Femur (tissue), 1 donor: ENCODE measurements around the gene KCNG4.

Experiments
- DNase-seq: peaks from one replicate; pipeline ENCODE4 v3.0.0-alpha.2; 2017

The KCNG4 gene, protein sequence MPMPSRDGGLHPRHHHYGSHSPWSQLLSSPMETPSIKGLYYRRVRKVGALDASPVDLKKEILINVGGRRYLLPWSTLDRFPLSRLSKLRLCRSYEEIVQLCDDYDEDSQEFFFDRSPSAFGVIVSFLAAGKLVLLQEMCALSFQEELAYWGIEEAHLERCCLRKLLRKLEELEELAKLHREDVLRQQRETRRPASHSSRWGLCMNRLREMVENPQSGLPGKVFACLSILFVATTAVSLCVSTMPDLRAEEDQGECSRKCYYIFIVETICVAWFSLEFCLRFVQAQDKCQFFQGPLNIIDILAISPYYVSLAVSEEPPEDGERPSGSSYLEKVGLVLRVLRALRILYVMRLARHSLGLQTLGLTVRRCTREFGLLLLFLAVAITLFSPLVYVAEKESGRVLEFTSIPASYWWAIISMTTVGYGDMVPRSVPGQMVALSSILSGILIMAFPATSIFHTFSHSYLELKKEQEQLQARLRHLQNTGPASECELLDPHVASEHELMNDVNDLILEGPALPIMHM

DNA sequence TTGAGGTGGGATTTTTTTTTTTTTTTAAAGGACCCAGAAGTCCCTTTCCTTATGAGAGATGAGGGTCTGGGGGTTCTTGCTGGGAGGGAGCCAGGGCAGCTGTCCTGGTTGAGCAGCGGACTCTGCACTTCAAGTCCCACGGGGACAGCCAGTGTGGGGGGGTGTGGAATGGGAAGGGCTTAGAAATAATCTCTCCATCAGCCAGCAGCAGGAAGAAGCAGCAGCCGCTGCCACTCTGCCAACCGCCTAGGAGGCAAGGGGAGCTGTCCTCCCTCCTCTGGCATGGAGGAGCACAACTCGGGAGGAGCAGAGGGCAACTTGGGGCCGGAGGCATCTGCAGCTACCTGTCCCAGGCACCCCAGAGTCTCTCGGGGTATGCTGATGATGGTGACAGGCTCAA lies at the start of gene KCNG4:
Gene KCNG4 (minus strand): TSS at position 104 of the 400 bp plus-strand sequence. CDS start 2,527 bp downstream, outside the sequence.
- peak; percentile 27 for DNase-seq

DNA sequence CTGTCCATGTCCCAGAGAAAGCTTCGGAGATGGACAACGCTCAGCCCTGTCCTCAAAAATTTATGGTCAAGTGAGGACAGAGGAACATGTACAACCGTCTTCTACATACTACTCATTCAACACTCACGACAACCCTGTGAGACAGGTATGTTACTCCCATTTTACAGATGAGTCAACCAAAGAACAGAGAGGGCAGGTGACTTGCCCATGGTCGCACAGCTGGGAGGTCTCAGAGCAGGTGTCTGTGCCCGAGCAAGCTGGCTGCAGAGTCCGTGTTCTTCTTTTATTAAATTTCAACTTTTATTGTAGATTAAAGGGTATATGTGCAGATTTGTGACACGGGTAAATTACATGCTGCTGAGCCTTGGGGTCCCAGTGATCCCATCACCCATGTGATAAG lies 49.1 kb upstream of the KCNG4 start:
- DNase-seq: no peak

DNA sequence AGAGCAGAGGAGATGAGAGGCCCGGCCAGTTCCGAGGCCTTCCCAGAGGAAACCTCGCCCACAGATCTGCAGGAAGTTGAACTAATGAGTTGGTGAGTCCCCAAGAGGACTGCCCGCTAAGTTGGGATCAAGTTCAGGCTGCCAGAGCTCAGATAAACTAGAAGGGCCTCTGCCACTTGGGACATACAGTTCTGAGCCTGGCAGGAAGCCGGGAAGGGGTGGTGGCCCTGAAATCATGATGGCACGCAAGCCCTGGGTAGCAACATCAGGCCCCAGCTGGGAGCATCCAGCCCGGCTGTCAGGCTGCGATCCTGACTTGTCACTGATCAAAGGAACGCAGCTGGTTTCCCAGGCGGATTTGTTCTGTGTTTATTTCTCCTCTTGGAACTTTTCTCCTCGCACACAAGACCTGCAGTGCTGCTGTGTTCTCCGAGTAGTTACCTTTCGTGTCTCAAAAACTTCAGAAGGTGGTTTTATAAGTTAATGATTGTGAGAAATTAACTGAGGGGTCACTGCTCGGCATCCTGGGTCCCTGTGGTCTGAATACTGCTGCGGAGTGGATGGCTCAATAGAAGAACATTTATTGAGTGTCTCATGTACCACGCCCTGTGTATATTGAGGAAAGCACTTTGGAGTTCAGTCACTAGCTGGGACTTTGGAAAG lies 46.9 kb upstream of the KCNG4 start:
- peak; percentile 61 for DNase-seq

DNA sequence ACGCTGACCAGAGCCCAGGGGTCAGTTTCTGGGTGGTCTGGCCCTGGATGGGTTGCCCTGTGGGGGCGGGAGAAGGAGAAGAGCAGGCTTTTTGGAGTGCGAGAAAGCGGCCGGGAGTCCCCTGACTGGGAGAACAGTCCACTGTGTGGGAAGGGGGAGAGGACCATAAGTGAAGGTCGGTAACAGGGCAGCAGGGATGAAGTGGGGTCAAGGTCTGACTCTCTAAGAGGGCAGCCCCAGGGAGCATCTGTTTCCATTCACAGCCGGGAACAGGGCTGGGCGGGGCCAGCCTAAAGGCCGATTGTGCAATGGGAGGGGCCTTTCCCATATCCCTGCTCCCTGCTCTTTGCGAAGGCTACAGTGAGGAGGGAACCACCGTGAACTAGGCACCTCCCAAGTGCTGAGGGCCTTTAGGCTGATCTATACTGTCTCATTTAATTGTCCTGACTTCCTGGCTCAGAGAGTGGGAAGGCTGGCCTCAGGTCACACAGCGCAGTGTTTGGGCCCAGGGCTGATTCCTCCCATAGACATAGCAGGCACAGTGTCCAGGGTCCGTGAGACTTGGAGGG lies 44.4 kb upstream of the KCNG4 start:
- DNase-seq: peak; percentile 65

DNA sequence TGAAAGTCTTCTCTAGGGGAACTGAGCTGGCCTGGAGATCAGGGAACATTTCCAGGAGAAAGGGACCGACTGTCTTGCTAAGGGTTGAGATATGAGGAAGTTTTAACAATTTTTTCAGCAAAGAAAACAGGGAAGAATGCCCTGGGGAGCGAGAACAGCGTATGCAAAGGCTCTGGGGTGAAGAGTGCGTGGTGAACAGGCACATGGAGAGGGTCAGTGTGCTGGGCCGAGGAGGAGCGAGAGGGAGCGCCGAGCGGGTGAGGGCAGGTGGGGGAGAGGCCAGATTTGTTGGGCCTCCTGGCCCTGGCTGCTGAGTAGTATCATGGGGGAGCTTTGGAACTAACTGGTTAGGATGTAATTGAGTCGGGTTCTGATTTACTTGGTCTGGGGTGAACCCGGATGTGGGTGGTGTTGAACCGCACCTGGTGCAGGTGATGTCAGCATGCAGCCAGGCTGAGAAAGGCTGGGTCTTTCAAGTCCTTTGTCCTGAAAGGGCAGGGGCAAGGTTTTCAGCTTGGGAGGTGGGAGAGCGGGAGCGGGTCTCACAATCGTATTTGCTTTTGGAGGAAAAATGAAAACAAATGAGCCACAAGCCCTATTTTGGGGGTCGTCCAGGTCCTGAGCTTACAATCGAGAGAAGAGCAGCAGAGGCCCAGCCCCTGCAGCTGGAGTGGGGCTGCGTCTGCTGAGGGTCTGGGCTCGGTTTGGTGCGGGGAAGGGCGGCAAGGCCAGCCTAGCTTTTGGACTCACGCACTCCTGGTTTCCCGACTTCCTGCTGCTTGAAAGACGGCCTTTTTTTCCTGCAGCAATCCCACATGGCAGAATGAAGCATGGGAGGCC lies 43.7 kb upstream of the KCNG4 start:
- DNase-seq: peak; percentile 55

DNA sequence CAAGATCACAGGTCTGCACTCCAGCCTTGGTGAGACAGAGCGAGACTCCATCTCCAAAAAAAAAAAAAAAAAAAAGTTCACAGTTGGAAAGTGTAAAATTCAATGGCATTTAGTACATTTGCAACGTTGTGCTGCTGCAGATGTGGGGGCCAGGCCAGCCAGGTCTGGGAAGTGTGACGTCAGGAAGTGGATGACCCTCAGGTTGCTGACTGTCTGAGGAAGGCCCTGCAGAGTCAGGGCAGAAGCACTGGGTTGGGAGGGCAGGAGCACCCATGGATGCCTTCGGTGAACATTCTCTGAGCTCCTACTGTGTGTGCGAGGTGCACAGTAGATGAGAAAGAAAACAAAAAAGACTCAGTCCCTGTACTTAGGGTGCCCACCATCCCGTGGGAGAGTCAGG lies 42.7 kb upstream of the KCNG4 start:
- DNase-seq: no peak

DNA sequence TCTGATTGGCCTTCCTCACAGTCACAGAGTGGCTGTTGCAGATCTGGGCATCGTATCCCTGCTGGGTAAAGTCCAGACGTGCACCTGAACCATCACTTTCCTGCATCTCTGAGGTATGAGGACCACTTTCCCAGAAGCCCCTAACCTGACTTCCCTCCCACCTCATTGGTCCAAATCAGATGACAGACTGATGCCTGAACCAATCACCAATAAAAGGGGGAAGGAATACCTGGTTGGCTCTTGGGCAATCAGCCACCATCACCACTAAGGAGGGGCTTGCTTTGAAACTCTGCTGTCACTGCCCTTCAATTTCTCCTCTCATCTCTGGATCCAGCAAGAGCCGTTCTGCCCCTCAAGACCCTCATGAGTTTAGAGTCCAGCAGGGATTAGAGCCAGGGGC lies 41.3 kb upstream of the KCNG4 start:
- DNase-seq: no peak

DNA sequence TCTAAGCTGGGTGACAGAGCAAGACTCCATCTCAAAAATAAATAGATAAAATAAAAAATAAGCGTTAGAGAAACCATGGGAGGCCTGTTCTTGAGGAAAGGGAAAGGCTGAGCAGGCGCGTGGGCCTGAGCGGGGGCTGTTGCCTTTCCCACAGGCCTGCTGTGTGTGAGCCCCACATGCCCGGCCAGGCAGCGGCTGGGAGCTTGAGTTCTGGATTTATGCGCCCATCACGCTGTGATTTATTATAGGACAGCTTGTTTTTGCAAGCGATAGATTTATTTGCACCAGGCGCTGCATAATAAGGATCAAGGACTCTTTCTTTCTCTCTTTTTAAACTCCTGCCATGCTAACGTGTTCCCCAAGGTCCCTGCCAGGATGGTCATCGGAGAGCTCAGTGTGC lies 40.1 kb upstream of the KCNG4 start:
- no peak for DNase-seq

DNA sequence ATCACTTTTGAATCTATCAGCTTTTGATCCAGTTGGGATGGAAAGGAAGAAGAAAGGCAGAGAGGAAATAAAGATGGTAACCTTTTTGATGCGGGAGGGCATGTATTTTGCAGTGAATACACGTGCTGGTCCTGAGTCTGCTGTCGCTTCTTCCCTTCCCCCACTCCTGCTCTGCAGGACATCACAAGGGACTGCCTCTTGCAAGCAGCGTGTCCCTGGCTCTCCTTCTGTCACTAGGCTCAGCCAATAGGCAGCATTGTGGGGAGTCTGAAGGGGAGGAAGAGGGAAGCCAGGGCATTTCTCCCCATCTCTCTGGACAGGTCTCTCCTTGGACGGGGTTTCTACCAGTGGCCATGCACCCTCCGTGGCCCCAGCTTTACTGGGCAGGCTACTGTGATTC lies 39.2 kb upstream of the KCNG4 start:
- no peak for DNase-seq

DNA sequence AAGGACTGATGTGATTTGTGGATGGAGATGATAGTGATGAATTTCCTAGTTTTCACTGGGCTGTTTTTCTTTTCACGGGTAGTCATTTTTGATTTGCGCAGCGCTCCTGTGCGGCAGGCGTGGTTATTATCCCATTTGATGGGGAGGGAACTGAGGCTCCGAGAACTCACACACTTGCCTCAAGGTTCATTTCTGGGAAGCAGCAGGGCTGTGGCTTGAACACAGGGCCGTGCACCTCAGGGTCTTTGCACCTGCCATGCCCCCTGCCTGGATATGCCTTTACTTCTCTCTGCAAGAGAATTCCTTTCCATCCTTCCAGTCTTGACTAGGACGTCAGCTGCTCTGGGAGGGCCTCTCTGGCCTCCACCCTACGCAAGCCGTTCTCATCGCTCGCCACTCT lies 38.5 kb upstream of the KCNG4 start:
- no peak for DNase-seq

DNA sequence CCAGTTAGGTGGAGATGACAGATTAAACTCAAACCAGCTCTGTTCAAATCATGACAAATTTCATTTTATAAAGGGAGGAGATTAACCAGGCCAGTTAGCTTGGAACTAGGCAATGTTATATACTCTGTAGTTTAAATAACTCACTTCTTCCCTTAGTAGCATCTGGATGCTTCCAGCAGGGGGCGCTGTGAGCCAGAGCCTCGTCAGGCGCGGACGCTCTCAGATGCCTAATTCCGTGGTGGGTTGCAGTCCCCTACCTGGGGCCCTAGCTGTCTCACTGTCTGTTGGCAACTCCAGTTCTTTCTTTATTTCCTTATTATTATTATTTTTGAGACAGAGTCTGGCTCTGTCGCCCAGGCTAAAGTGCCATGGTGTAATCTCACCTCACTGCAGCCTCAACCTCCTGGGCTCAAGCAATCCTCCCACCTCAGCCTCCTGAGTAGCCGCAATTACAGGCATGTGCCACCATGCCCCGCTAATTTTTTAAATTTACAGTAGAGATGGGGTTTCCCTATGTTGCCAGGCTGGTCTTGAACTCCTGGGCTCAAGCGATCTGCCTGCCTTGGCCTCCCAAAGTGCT lies 37.5 kb upstream of the KCNG4 start:
- DNase-seq: peak; percentile 76

DNA sequence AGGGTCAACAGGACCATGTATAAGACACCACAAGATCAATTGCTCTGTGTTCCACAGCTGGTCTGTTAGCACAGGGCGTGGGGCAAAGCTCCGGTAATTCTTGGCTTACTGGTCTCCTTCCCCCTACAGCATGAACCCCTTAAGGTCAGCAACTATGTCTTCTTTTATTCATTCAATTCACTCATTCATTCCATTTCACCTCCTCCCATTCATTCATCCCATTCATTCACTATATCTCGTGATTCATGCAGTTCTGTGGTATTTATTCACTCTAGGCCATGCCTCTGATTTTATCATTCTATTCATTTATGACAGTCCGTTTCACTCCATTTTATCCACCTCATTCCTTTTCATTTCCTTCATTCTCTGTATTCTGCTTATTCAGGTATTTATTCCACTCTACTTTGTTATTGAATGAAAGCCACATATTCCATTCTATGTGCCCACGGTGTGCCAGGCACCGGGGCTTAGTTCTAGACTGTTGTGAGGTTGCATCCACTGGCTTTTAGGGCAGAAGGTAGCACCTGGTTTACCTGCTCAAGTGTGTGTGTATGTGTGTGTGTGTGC lies 35.9 kb upstream of the KCNG4 start:
- no peak for DNase-seq

DNA sequence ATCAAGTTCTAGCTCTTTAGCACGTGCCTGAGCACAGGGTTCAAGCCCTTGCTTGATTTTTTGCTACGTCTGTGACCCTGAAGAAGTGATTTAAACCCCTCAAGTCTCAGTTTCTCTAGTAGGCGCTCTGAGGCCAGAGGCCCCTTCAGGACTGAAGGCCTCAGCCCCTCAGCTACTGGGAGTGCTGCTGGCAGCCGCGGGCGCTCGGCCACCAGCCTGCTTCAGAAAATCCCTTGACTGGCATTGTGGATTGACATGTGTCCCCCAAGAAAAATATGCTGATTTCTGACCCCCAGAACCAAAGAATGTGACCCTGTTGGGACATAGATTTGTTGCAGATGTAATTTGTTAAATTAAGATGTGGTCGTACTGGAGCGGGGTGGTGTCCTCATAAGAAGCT lies 34.7 kb upstream of the KCNG4 start:
- no peak for DNase-seq

DNA sequence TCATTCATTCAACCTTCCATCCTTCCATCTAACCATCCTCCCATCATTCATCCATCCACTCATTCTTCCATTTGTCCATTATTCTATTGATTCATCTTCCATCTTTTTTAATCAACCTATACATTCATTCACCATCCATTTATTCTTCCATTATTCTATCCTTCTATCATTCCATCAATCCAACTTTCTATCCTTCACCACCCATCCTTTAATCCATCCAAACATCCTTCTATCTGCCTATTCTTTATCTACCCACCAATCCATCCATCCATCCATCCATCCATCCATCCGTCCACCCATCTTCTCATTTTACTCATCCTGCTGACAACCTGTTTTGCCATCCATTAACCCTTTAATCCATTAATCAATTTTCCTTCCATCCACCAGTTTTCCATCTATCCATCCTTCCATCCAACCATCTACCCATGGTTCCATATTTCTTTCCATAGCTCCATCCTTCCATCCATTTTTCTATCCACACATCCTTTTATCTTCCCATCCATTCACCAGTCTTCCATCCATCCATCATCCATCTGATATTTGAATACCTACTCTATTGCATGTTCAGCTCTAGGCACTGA lies 33.0 kb upstream of the KCNG4 start:
- DNase-seq: no peak

DNA sequence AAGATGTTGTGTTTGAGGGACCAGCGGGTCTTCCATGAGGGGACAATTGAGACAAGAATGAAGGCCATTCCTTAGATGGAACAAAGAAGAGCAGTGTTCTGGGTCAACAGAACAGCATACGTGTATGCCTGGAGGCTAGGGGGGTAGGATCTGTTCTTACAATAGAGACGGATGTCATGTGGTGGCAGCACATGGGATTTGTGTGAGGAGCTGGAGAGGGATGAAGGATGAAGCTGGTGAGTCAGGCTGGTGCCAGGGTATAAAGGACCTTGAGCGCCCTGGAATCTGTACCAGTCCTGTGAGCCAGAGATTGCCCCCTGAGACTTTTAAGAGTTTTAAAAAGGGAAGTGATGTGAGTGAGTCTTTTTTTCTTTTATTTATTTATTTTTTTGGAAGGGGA lies 32.1 kb upstream of the KCNG4 start:
- DNase-seq: no peak

DNA sequence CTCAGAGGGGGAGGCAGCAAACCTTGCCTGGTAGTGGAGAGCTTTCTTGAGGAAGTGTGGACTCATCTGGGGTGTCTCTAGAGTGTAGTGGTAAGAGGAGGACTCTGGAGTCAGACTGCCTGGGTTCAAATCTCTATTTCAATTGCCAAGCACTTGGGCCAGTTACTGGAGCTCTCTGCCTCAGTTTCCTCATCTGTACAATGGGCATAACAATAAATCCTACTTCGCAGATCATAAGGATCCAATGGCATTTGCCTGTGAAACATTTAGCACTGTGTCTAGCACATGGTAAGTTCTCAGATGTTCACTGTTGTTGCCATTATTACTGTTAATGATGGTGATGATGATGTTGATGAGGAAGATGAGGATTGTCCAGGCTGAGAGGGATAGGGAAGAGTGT lies 31.2 kb upstream of the KCNG4 start:
- no peak for DNase-seq

DNA sequence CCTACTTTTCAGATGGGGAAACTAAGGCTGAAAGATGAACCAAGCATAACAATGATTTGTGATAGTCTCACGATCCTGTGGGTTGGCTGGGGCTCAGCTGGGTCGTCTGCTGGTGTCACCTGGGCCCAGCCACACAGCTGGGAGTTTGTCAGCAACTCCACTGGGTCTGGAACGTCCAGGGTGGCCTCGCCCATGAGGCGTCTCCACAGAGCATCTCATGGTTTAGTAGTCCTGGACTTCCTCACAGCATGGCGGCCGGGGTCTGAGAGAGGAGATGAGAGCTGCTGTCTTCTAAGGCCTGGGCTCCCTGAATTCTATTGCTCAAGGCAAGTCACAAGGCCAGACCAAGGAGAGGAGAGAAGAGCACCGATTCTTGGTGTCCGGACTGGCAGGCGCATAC lies 30.7 kb upstream of the KCNG4 start:
- DNase-seq: no peak

DNA sequence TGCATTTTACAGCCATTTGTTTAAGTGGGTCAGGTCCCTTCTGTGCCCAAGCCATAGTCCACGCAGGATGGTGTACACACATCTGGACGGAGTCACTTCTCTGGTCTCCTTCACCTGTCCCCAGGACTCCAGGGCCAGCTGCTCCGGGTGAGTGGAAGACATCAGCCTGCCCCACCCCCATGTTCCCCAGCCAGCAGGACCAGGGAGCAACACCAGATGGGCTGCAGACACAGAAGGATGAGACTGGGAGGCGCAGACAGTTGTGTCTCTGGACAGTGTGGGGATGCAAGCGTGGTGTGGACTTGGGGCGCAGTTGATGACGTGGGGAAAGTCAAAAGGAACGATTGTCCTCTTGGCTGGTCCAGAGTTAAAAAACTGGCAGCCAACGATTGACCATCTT lies 30.3 kb upstream of the KCNG4 start:
- no peak for DNase-seq

DNA sequence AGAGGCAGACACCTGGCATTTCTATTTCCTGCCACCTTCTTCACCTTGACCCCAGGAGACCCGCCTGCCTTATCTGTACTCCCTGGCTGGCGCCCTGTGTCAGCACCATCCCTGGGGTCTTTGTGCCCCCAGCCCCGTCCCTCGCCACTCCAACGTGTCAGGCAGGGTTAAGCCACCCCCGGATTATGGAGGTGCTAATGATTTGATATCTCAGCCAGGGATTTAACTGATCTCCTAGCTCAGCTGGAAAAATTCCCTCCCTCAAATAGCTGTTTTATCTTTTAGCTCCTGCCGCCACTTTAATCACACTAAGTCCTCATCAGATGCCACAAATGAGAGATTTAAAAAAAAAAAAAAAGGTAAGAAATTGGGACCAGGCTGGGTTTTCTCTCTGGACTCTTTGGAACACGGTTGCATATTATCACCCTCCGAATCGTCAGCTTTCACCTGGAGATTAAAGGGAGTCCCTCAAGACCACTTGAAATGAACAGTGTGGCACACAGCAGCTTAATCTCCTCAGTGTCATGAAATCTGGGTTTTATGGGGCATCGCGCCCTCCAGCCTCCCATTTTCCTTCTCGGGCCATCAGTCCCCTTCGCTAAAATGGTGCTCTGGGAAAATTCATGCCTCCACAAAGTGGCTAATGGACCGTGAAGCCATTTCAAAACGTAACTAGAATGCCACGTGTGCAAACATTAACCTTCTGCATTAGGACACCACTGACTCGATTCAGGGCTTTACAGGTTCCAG lies 28.7 kb upstream of the KCNG4 start:
- no peak for DNase-seq

DNA sequence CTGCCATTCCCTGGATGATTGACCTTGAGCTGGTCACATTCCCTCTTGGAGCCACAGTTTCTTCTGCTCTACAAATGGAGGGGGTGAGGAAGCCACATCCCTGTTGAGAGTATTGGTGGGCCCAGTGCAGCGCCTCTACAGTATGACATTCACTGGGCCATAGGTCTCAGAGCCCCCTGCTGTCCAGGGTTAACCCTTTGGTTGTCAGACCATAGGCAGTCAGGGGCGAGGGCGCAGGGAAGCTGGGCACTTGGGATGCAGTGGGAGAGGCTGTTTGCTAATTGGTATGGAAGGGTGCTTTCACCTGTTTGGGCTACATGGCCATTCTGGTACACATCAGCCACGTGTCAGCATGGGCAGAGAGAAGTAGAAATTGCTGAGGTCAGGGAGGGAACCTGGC lies 27.6 kb upstream of the KCNG4 start:
- DNase-seq: no peak

DNA sequence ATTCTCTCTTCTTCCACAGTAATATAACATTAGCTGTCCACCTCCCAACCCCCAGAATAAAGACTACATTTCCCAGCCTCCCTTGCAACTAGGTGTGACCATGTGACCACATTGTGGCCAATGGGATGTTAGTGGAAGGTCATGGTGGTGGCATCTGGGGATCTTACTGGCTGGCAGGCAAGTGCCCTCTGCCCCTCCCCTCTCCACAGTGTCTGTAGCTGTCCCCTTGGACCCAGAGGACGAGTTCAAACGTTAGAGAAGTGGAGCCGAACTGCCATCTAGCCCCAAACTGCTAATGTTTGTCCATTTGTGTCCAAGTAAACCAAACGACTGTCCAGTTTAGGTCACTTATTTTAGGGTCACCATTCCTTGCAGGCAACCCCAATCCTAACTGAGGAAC lies 26.6 kb upstream of the KCNG4 start:
- DNase-seq: peak; percentile 53
